ENCODE measurements around the gene EFCAB14. TPM values are rescaled to one million over a fixed set of nuclear protein-coding genes. Genes with fewer than 3 reads are reported as not detected.

EFCAB14 gene
- total and polyA plus RNA-seq, 2 experiments from 2014 or later, result 23.3 to 49.0 TPM

- Mint-ChIP-seq H3K4me3 (no peak overlapping the region), H3K4me1 (no peaks in the 10 kb centered on the region), H3K9me3 (no peaks in the 10 kb centered on the region), H3K27me3 (ENCODE audit: insufficient read depth, low read depth, poor library complexity) (no peaks in the 10 kb centered on the region), H3K36me3 (ENCODE audit: low read depth) (peaks cover 39% of the 10 kb centered on the region), H3K27ac (peak overlapping the region; percentile 44; the same call in 1 of the 2 replicates)
- Histone ChIP-seq H2AFZ (no peak overlapping the region), H4K20me1 (replicated peaks; ENCODE audit: insufficient read depth) (peaks cover 28% of the 10 kb centered on the region), H3K36me3 (ENCODE audit: insufficient read depth) (peaks cover 38% of the 10 kb centered on the region), H3K9me2 (ENCODE audit: insufficient read depth) (no peaks in the 10 kb centered on the region), H3K27ac (ENCODE audit: low read depth) (no peak overlapping the region), H3K4me1 (ENCODE audit: insufficient read depth) (no peaks in the 10 kb centered on the region), H3K4me2 (no peak overlapping the region), H3K4me3 (no peak overlapping the region), H3F3A (replicated peaks; ENCODE audit: low read depth) (no peaks in the 10 kb centered on the region), H3K79me2 (replicated peaks; ENCODE audit: insufficient read depth) (peaks cover 11% of the 10 kb centered on the region), H3K27me3 (ENCODE audit: insufficient read depth) (no peaks in the 10 kb centered on the region)
- DNase-seq (ENCODE audit: low spot score), result no peak
- ATAC-seq, result no peak
- TF ChIP-seq ZNF331 (CRISPR knock-in tag; IDR thresholded peaks at IDR 0.05; ENCODE audit: low read depth), result no peak
- TF ChIP-seq JUNB (IDR thresholded peaks at IDR 0.05; ENCODE audit: unreplicated experiment), result no peak
- no peak for TF ChIP-seq REST (IDR thresholded peaks at IDR 0.05; ENCODE audit: unreplicated experiment)
- no peak for TF ChIP-seq EZH2 (IDR thresholded peaks at IDR 0.05; ENCODE audit: low read depth, unreplicated experiment)
- no peak for TF ChIP-seq ZNF114 (CRISPR knock-in tag; IDR thresholded peaks at IDR 0.05)
- TF ChIP-seq NANOG (IDR thresholded peaks at IDR 0.05; ENCODE audit: borderline replicate concordance), result no peak
- TF ChIP-seq CTCF (conservative IDR thresholded peaks at IDR 0.05; ENCODE audit: low read depth in 2 of 2), result no peak
- TF ChIP-seq ETS1 (IDR thresholded peaks at IDR 0.05), result no peak
- TF ChIP-seq ZNF462 (CRISPR knock-in tag; IDR thresholded peaks at IDR 0.05), result no peak
- TF ChIP-seq EZH2phosphoT487 (IDR thresholded peaks at IDR 0.05; ENCODE audit: unreplicated experiment), result no peak
- TF ChIP-seq CREB1 (CRISPR knock-in tag; IDR thresholded peaks at IDR 0.05; ENCODE audit: low read depth), result no peak
- no peak for TF ChIP-seq POLR2AphosphoS5 (IDR thresholded peaks at IDR 0.05; ENCODE audit: low read depth)
- TF ChIP-seq STAT1 (IDR thresholded peaks at IDR 0.05; ENCODE audit: unreplicated experiment), result no peak
These were observed 14.8 kb downstream of the EFCAB14 start for GRCh38 chr1:46703927-46704641.
